ENCODE results near the gene BRSK1. TPM values are rescaled to one million over a fixed set of nuclear protein-coding genes. Genes with fewer than 3 reads are reported as not detected.

BRSK1 gene
- total RNA-seq, 1 donor from 2014 or later, result 1.3 TPM

DNA sequence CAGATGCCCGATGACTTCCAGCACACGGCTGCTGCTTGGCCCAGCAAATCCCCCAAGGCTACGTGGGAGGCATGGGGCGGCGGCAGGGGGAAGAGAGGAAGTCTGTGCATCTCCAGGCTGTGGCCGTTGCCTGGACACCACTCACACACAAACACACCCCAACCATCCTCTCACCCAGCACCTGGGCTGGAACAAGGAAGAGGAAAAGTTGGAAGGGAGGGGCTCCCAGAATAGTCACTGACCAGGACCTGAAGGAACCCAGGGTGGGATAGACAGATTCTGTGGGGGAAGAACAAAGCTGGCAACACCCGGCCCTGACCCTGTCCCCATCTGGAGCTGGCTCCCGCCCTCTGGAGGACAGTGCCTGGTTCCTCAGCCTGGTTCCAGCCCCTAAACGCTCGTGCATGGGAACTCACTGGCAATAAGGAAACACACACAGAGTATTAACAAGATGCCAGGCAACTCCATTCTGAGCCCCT lies 36.1 kb upstream of the BRSK1 start:
- TF ChIP-seq, protein P1, sequence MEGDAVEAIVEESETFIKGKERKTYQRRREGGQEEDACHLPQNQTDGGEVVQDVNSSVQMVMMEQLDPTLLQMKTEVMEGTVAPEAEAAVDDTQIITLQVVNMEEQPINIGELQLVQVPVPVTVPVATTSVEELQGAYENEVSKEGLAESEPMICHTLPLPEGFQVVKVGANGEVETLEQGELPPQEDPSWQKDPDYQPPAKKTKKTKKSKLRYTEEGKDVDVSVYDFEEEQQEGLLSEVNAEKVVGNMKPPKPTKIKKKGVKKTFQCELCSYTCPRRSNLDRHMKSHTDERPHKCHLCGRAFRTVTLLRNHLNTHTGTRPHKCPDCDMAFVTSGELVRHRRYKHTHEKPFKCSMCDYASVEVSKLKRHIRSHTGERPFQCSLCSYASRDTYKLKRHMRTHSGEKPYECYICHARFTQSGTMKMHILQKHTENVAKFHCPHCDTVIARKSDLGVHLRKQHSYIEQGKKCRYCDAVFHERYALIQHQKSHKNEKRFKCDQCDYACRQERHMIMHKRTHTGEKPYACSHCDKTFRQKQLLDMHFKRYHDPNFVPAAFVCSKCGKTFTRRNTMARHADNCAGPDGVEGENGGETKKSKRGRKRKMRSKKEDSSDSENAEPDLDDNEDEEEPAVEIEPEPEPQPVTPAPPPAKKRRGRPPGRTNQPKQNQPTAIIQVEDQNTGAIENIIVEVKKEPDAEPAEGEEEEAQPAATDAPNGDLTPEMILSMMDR (IDR thresholded peaks at IDR 0.05), result no peak
- Histone ChIP-seq H3K27ac (no peak overlapping the region), H3K27me3 (no peaks in the 10 kb centered on the region), H3K4me1 (peaks cover 21% of the 10 kb centered on the region), H3K9me3 (no peaks in the 10 kb centered on the region), H3K36me3 (peaks cover 46% of the 10 kb centered on the region), H3K4me3 (no peak overlapping the region)
- peak; percentile 82 for DNase-seq
- peak; percentile 89 for ATAC-seq
- intact Hi-C loops (cut with DNase I), result no loop called here

DNA sequence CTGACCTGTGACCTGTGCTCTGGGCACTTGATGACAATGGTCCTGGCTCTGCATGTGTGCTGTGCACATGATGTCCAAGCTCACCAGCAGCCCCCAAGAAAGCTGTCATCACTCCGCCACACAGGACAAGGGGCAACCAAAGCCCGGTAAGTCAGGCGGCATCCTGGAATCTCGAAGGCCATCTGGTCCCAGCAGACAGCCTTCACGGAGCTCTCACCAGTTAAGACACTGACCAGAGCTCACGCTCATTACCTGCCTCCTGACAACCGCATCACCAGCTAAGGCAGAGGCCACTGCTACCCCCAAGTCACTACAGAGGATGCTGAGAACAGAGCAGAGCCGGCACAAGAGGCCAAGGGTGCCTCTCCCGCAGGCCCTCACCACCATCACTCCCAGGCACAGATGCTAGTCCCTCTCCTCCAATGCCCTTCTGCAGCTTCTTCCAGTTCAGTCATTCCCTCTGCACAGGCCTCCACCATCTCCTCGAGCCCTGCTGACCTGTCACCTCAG lies 35.6 kb upstream of the BRSK1 start:
- ATAC-seq (no peak), DNase-seq (no peak)
- TF ChIP-seq, protein P1 (IDR thresholded peaks at IDR 0.05), result no peak
- H3K27me3 ChIP-seq, result no peaks in the 10 kb centered on the region
- no peak overlapping the region for H3K27ac ChIP-seq
- H3K4me1 ChIP-seq, result peaks cover 21% of the 10 kb centered on the region
- intact Hi-C loops (cut with DNase I), result no loop called here
- H3K9me3 ChIP-seq, result no peaks in the 10 kb centered on the region
- H3K36me3 ChIP-seq, result peaks cover 40% of the 10 kb centered on the region
- H3K4me3 ChIP-seq, result no peak overlapping the region

DNA sequence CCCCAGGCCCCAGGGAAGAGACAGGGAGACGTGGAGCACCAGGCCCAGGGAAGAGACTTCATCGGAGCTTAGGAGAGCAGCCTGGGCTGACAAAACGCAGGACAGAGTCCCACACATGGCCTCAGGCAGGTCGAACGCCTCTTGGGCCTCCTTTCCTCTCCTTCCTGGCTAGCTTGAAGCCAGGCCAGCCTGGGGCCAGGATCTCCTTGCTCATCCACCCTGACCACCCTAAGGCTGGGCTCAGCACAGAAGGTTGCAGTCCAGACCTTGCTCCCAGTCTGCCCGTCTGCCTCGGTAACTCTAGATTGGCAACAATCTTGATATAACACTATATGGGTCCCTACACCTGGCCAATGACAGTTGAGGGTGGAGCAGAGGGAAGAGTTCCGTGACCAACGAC lies 35.1 kb upstream of the BRSK1 start:
- TF ChIP-seq, protein P1 (IDR thresholded peaks at IDR 0.05), result no peak
- H3K36me3 ChIP-seq, result peaks cover 35% of the 10 kb centered on the region
- H3K27ac ChIP-seq, result no peak overlapping the region
- H3K4me1 ChIP-seq, result peaks cover 22% of the 10 kb centered on the region
- intact Hi-C loops (cut with DNase I), result no loop called here
- no peaks in the 10 kb centered on the region for H3K27me3 ChIP-seq
- H3K4me3 ChIP-seq, result no peak overlapping the region
- DNase-seq, result no peak
- no peak for ATAC-seq
- H3K9me3 ChIP-seq, result no peaks in the 10 kb centered on the region

DNA sequence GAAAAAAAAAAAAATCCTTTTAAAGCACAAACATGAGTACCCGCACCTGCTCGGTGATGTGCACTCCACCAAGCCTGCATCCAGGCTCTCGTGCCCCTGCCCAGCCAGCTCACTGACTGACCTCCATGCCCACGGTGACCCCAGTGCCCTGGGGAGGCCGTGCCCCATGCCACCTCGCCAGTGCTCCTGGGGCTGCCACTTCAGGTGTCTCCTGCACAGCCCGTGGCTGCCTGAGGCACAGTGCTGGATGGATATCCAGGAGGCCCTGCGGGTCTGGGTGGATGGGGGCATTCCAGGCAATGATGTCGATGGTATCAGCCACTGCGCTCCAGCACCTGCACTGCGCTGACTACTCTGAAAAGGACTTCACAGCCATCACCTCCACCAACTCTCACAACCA lies 34.0 kb upstream of the BRSK1 start:
- H3K27me3 ChIP-seq, result no peaks in the 10 kb centered on the region
- H3K4me1 ChIP-seq, result peaks cover 32% of the 10 kb centered on the region
- ATAC-seq (no peak), DNase-seq (no peak)
- no peaks in the 10 kb centered on the region for H3K9me3 ChIP-seq
- no peak overlapping the region for H3K4me3 ChIP-seq
- H3K36me3 ChIP-seq, result peaks cover 24% of the 10 kb centered on the region
- TF ChIP-seq, protein P1 (IDR thresholded peaks at IDR 0.05), result no peak
- intact Hi-C loops (cut with DNase I), result no loop called here
- H3K27ac ChIP-seq, result no peak overlapping the region

DNA sequence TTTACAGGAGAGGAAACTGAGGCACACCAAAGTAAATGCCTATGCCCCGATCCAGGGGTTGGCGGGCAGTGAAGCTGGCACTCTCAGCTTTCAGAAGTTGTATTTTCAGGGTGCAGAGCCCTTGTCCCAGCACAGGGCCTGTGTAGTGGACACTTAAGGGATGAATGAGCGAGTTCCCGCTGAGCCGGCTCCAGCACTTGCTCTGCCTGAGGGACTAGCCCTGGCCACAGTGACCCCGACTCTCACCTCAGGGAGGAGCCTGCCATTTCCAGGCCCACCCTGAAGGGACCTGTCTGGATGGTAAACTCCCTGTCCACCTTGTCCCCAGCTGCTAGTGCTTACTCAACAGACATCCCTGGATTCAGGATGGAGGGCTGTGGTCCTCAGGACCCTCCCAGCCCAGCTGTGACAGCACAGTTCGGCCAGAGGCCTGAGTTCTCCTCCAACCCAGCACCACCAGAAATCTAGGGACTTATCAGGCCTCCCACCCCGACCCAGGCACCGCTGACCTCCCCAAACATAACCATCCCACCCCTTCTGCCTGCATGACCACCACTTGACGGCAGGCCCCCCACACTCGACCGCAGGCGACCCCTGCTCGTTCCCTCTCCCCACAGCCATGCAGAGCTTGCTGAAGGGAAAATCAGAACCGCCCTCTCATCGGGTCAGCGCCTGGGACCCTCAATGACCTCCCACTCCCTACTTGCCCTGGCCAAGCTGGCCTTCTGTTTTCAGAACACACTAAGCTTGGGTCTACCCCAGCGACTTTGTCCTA lies 33.3 kb upstream of the BRSK1 start:
- Histone ChIP-seq H3K4me1 (peaks cover 38% of the 10 kb centered on the region), H3K36me3 (peaks cover 18% of the 10 kb centered on the region), H3K9me3 (no peaks in the 10 kb centered on the region), H3K27me3 (no peaks in the 10 kb centered on the region), H3K27ac (no peak overlapping the region), H3K4me3 (no peak overlapping the region)
- ATAC-seq, result no peak
- TF ChIP-seq, protein P1 (IDR thresholded peaks at IDR 0.05), result no peak
- intact Hi-C loops (cut with DNase I), result no loop called here
- peak; percentile 63 for DNase-seq
